Testis (tissue), 2 donors: ENCODE data around the gene PMM1.

Source experiments
- CTCF ChIP-seq, 3 experiments: fragments of 450-650 bp in 2 of 3; fragments of 200-600 bp in 1 of 3; sonication (generic) in 1 of 3; IDR thresholded peaks; one replicate each; pipeline ENCODE4 v1.5.1; 2016 to 2019; ENCODE audit warnings: antibody characterized with exemption in 3 of 3, mild to moderate bottlenecking in 2 of 3, moderate library complexity in 1 of 3
- POLR2A ChIP-seq: fragments of 450-650 bp; IDR thresholded peaks from one replicate; pipeline ENCODE4 v1.6.1; 2017; ENCODE audit warnings: antibody characterized with exemption, mild to moderate bottlenecking, moderate library complexity

GRCh38 chr22:41625577-41625976, 35.9 kb upstream of the PMM1 start:
- TF ChIP-seq CTCF (IDR thresholded peaks at IDR 0.05) (no peak), POLR2A (no peak)
